ENCODE results near the gene RAPSN.

RAPSN gene

GRCh38 chr11:47443028-47443700 lies 5.8 kb downstream of the RAPSN start:
- H4K8ac ChIP-seq (ENCODE audit: low read depth, low read length), result no peak overlapping the region
- no peak overlapping the region for H2BK15ac ChIP-seq (replicated peaks; ENCODE audit: low read depth)
- no peak overlapping the region for H3K9ac ChIP-seq (ENCODE audit: low read length)
- no peak overlapping the region for H3K56ac ChIP-seq (ENCODE audit: low read length)
- H2BK120ac ChIP-seq (ENCODE audit: low read depth, low read length), result no peak overlapping the region
- DNase-seq, result no peak
- H3K4me3 ChIP-seq (ENCODE audit: low read length), result no peak overlapping the region
- no peak overlapping the region for H3K23ac ChIP-seq (ENCODE audit: low read length)
- H3K4me2 ChIP-seq (ENCODE audit: low read length), result no peak overlapping the region
- H3K18ac ChIP-seq (ENCODE audit: low read length), result no peak overlapping the region
- H3K79me2 ChIP-seq (ENCODE audit: control insufficient read depth, insufficient read depth, low read length), result no peaks in the 10 kb centered on the region
- no peaks in the 10 kb centered on the region for H3K79me1 ChIP-seq (ENCODE audit: low read length)
- H3K4ac ChIP-seq (ENCODE audit: low read depth, low read length), result no peak overlapping the region
- H2AK5ac ChIP-seq (ENCODE audit: low read length), result no peak overlapping the region
- no peak overlapping the region for H4K5ac ChIP-seq (ENCODE audit: low read length)
- WGBS (ENCODE audit: extremely low coverage, insufficient coverage, low lambda C conversion rate), result no CpG with 5 or more reads among the region's 12 CpGs
- no peaks in the 10 kb centered on the region for H3K36me3 ChIP-seq (ENCODE audit: control insufficient read depth, insufficient read depth, low read length)
- H3K4me1 ChIP-seq (ENCODE audit: control insufficient read depth, low read depth, low read length), result no peaks in the 10 kb centered on the region
- no peak overlapping the region for H2BK5ac ChIP-seq (ENCODE audit: low read length)
- no peaks in the 10 kb centered on the region for H3K27me3 ChIP-seq (ENCODE audit: insufficient read depth, low read length, poor library complexity)
- no peak overlapping the region for H3K27ac ChIP-seq (ENCODE audit: low read depth, low read length)

DNA sequence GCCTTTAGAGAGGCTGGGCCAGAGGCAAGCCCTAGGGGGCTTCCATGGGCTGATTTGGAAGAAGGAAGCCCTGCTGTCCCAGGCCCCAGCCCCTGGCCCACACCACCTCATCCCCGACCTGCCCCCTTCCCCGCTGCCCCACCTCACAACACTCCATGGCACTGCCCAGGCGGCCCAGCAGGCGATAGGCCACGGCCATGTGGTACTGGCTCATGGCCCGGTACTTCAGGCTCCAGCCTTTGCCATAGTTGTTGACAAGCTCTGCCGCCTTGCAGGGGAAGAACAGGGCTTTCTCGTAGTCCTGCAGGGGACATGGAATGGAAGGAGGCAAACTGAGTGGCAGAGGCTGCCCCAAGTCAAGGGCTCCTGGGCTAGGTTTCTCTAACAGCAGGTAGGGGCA lies 6.4 kb downstream of the RAPSN start:
- H3K79me1 ChIP-seq (ENCODE audit: low read length), result no peaks in the 10 kb centered on the region
- WGBS (ENCODE audit: extremely low coverage, insufficient coverage, low lambda C conversion rate), result no CpG with 5 or more reads among the region's 8 CpGs
- no peak for DNase-seq
- no peak overlapping the region for H3K9ac ChIP-seq (ENCODE audit: low read length)
- no peak overlapping the region for H2BK5ac ChIP-seq (ENCODE audit: low read length)
- no peaks in the 10 kb centered on the region for H3K36me3 ChIP-seq (ENCODE audit: control insufficient read depth, insufficient read depth, low read length)
- H3K4ac ChIP-seq (ENCODE audit: low read depth, low read length), result no peak overlapping the region
- no peak overlapping the region for H3K18ac ChIP-seq (ENCODE audit: low read length)
- H3K27ac ChIP-seq (ENCODE audit: low read depth, low read length), result no peak overlapping the region
- H3K56ac ChIP-seq (ENCODE audit: low read length), result no peak overlapping the region
- H3K27me3 ChIP-seq (ENCODE audit: insufficient read depth, low read length, poor library complexity), result no peaks in the 10 kb centered on the region
- H2BK120ac ChIP-seq (ENCODE audit: low read depth, low read length), result no peak overlapping the region
- H3K79me2 ChIP-seq (ENCODE audit: control insufficient read depth, insufficient read depth, low read length), result no peaks in the 10 kb centered on the region
- H3K4me2 ChIP-seq (ENCODE audit: low read length), result no peak overlapping the region
- H2BK15ac ChIP-seq (replicated peaks; ENCODE audit: low read depth), result no peak overlapping the region
- H3K4me3 ChIP-seq (ENCODE audit: low read length), result no peak overlapping the region
- no peak overlapping the region for H4K5ac ChIP-seq (ENCODE audit: low read length)
- no peak overlapping the region for H3K23ac ChIP-seq (ENCODE audit: low read length)
- no peaks in the 10 kb centered on the region for H3K4me1 ChIP-seq (ENCODE audit: control insufficient read depth, low read depth, low read length)
- H2AK5ac ChIP-seq (ENCODE audit: low read length), result no peak overlapping the region
- H4K8ac ChIP-seq (ENCODE audit: low read depth, low read length), result no peak overlapping the region

- no CpG with 5 or more reads among the region's 12 CpGs for WGBS (ENCODE audit: extremely low coverage, insufficient coverage, low lambda C conversion rate)
- Histone ChIP-seq H3K56ac (ENCODE audit: low read length) (no peak overlapping the region), H2AK5ac (ENCODE audit: low read length) (no peak overlapping the region), H3K4me2 (ENCODE audit: low read length) (no peak overlapping the region), H4K8ac (ENCODE audit: low read depth, low read length) (no peak overlapping the region), H3K36me3 (ENCODE audit: control insufficient read depth, insufficient read depth, low read length) (no peaks in the 10 kb centered on the region), H3K79me1 (ENCODE audit: low read length) (no peaks in the 10 kb centered on the region), H2BK15ac (replicated peaks; ENCODE audit: low read depth) (no peak overlapping the region), H2BK120ac (ENCODE audit: low read depth, low read length) (no peak overlapping the region), H3K4me1 (ENCODE audit: control insufficient read depth, low read depth, low read length) (no peaks in the 10 kb centered on the region), H3K23ac (ENCODE audit: low read length) (no peak overlapping the region), H4K5ac (ENCODE audit: low read length) (no peak overlapping the region), H3K9ac (ENCODE audit: low read length) (no peak overlapping the region), H3K4ac (ENCODE audit: low read depth, low read length) (no peak overlapping the region), H3K27me3 (ENCODE audit: insufficient read depth, low read length, poor library complexity) (no peaks in the 10 kb centered on the region), H3K27ac (ENCODE audit: low read depth, low read length) (no peak overlapping the region), H3K4me3 (ENCODE audit: low read length) (no peak overlapping the region), H2BK5ac (ENCODE audit: low read length) (no peak overlapping the region), H3K18ac (ENCODE audit: low read length) (no peak overlapping the region), H3K79me2 (ENCODE audit: control insufficient read depth, insufficient read depth, low read length) (no peaks in the 10 kb centered on the region)
- no peak for DNase-seq
Measured at GRCh38 chr11:47441421-47441820, 7.5 kb downstream of the RAPSN start.

DNA sequence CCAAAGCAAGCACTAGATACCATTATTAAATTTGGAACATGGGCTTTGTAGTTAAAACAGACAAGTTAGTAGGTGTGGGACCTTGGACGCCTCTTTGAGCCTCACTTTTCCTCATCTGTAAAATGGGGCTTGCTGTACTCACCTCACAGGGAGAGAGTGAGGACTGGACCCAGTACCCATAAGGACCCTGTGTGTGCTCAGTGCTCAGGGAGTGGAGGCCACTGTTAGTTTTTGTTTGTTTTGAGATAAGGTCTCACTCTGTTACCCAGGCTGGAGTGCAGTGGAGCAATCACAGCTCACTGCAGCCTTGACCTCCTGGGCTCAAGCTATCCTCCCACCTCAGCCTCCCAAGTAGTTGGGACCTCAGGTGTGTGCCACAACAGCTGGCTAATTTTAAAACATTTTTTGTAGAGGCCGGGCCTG lies 8.9 kb downstream of the RAPSN start:
- no CpG with 5 or more reads among the region's 2 CpGs for WGBS (ENCODE audit: extremely low coverage, insufficient coverage, low lambda C conversion rate)

DNA sequence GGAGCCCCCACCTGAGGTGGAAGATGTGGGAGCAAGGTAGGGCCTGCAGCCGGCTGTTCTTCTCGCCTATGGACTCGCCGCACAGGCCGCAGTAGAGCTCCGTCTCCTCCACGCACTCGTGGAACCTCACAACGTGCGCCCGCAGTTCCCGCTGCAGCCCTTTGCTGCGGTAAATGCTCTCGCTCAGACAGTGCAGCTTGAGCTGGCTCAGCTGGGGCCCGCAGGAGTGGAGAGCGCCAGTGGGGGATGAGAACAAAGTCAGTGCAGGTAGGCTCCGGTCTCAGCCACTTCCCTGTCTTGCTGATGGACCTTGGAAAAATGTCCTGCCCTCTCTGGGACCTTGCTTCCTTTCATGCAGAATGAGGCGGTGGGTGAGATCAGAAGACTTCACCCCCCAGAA lies 10.2 kb downstream of the RAPSN start:
- no peak for DNase-seq
- Histone ChIP-seq H3K4me2 (ENCODE audit: low read length) (no peak overlapping the region), H3K36me3 (ENCODE audit: control insufficient read depth, insufficient read depth, low read length) (no peaks in the 10 kb centered on the region), H3K79me2 (ENCODE audit: control insufficient read depth, insufficient read depth, low read length) (no peaks in the 10 kb centered on the region), H2AK5ac (ENCODE audit: low read length) (no peak overlapping the region), H3K4me3 (ENCODE audit: low read length) (no peak overlapping the region), H4K8ac (ENCODE audit: low read depth, low read length) (no peak overlapping the region), H2BK120ac (ENCODE audit: low read depth, low read length) (no peak overlapping the region), H2BK15ac (replicated peaks; ENCODE audit: low read depth) (no peak overlapping the region), H2BK5ac (ENCODE audit: low read length) (no peak overlapping the region), H3K18ac (ENCODE audit: low read length) (no peak overlapping the region), H3K27me3 (ENCODE audit: insufficient read depth, low read length, poor library complexity) (no peaks in the 10 kb centered on the region), H3K4ac (ENCODE audit: low read depth, low read length) (no peak overlapping the region), H3K79me1 (ENCODE audit: low read length) (no peaks in the 10 kb centered on the region), H3K9ac (ENCODE audit: low read length) (no peak overlapping the region), H3K23ac (ENCODE audit: low read length) (no peak overlapping the region), H3K56ac (ENCODE audit: low read length) (no peak overlapping the region), H3K27ac (ENCODE audit: low read depth, low read length) (no peak overlapping the region), H4K5ac (ENCODE audit: low read length) (no peak overlapping the region), H3K4me1 (ENCODE audit: control insufficient read depth, low read depth, low read length) (no peaks in the 10 kb centered on the region)
- no CpG with 5 or more reads among the region's 18 CpGs for WGBS (ENCODE audit: extremely low coverage, insufficient coverage, low lambda C conversion rate)

More for the DNA sequence above, 8.9 kb downstream of the RAPSN start:
- no peak overlapping the region for H3K27ac ChIP-seq (ENCODE audit: low read depth, low read length)
- H2BK120ac ChIP-seq (ENCODE audit: low read depth, low read length), result no peak overlapping the region
- no peak overlapping the region for H3K4me3 ChIP-seq (ENCODE audit: low read length)
- no peak overlapping the region for H3K4ac ChIP-seq (ENCODE audit: low read depth, low read length)
- no peaks in the 10 kb centered on the region for H3K79me2 ChIP-seq (ENCODE audit: control insufficient read depth, insufficient read depth, low read length)
- no peak overlapping the region for H3K4me2 ChIP-seq (ENCODE audit: low read length)
- no peak overlapping the region for H3K56ac ChIP-seq (ENCODE audit: low read length)
- no peaks in the 10 kb centered on the region for H3K36me3 ChIP-seq (ENCODE audit: control insufficient read depth, insufficient read depth, low read length)
- no peaks in the 10 kb centered on the region for H3K4me1 ChIP-seq (ENCODE audit: control insufficient read depth, low read depth, low read length)
- H3K23ac ChIP-seq (ENCODE audit: low read length), result no peak overlapping the region
- DNase-seq, result no peak
- no peaks in the 10 kb centered on the region for H3K79me1 ChIP-seq (ENCODE audit: low read length)
- no peak overlapping the region for H4K8ac ChIP-seq (ENCODE audit: low read depth, low read length)
- H2AK5ac ChIP-seq (ENCODE audit: low read length), result no peak overlapping the region
- H2BK5ac ChIP-seq (ENCODE audit: low read length), result no peak overlapping the region
- H4K5ac ChIP-seq (ENCODE audit: low read length), result no peak overlapping the region
- H2BK15ac ChIP-seq (replicated peaks; ENCODE audit: low read depth), result no peak overlapping the region
- no peaks in the 10 kb centered on the region for H3K27me3 ChIP-seq (ENCODE audit: insufficient read depth, low read length, poor library complexity)
- H3K18ac ChIP-seq (ENCODE audit: low read length), result no peak overlapping the region
- no peak overlapping the region for H3K9ac ChIP-seq (ENCODE audit: low read length)
